Kidney (tissue), 14 donors: Measurements from ENCODE around the gene NOD2. TPM values are rescaled to one million over a fixed set of nuclear protein-coding genes. Genes with fewer than 3 reads are reported as not detected.

Experiments
- DNase-seq, 5 donors: peaks; one replicate each; pipeline ENCODE4 v3.0.0-alpha.2; 2013 to 2020
- FAIRE-seq: peaks from 2 replicates; lab custom pipeline; 2012; peaks lifted over from hg19 to GRCh38; lab: Jason Lieb, UNC
- H3K27ac ChIP-seq, 2 donors: one replicate each; pipeline ENCODE4 v1.7.0; 2013; ENCODE audit warnings: low read depth in 2 of 2, low read length in 2 of 2, inconsistent platforms in 1 of 2
- H3K27me3 ChIP-seq: one replicate; pipeline ENCODE4 v1.7.1; 2013; ENCODE audit warnings: low read length, inconsistent platforms; ENCODE audit not compliant: control insufficient read depth, insufficient read depth
- H3K36me3 ChIP-seq, 3 donors: one replicate each; pipeline versions ENCODE4 v1.7.0 to v1.7.1; 2013; ENCODE audit warnings: low read length in 3 of 3, control low read depth in 1 of 3, inconsistent platforms in 1 of 3; ENCODE audit not compliant: insufficient read depth in 3 of 3, control insufficient read depth in 2 of 3
- H3K4me1 ChIP-seq, 3 donors: one replicate each; pipeline versions ENCODE4 v1.7.0 to v1.7.1; 2013; ENCODE audit warnings: low read length in 3 of 3, inconsistent platforms in 1 of 3, low read depth in 1 of 3; ENCODE audit not compliant: control insufficient read depth in 2 of 3, insufficient read depth in 2 of 3
- H3K4me3 ChIP-seq, 3 donors: one replicate each; pipeline versions ENCODE4 v1.7.0 to v1.8.1; 2013; ENCODE audit warnings: low read length in 3 of 3, control low read depth in 1 of 3, inconsistent platforms in 1 of 3
- H3K9ac ChIP-seq, 3 donors: one replicate each; pipeline versions ENCODE4 v1.7.0 to v1.7.1; 2013; ENCODE audit warnings: low read length in 3 of 3, control low read depth in 1 of 3, inconsistent platforms in 1 of 3
- H3K9me3 ChIP-seq, 3 donors: one replicate each; pipeline versions ENCODE4 v1.7.0 to v1.7.1; 2013; ENCODE audit warnings: low read length in 3 of 3, control low read depth in 1 of 3, inconsistent platforms in 1 of 3; ENCODE audit not compliant: control insufficient read depth in 2 of 3, insufficient read depth in 1 of 3
- CTCF ChIP-seq: IDR thresholded peaks from 3 replicates; pipeline ENCODE4 v1.5.1; 2012; ENCODE audit warnings: mild to moderate bottlenecking, moderate library complexity, borderline replicate concordance; ENCODE audit not compliant: insufficient read depth; ENCODE audit errors: extremely low read depth
- intact Hi-C: fragments of 100-400 bp; cut with DNase I; formaldehyde crosslinking; loops from one replicate; pipeline ENCODE4 v1.11.1; 2022
- polyA plus RNA-seq: library from polyadenylated mRNA; stranded (reverse); fragments of 350-450 nt; fragmentation: Illumina TruSeq; extraction: RNeasy Lipid Tissue Mini Kit (QIAGEN cat#74804); gene quantifications from one replicate; pipeline ENCODE4 v1.2.3, GENCODE V29; 2014; ENCODE audit warnings: low read depth, low replicate concordance; ENCODE audit not compliant: insufficient read depth
- total RNA-seq: library from RNA; stranded (reverse); fragmentation: NEBNext Ultra II Directional; extraction: Animal tissue kit (Norgen Biotek cat#: 25700); gene quantifications from one replicate; pipeline ENCODE4 v1.2.1, GENCODE V29; 2021
- donor health status: control.
- donor health status: control.
- donor health status: control.
- donor health status: control.
- donor health status: control.
- donor health status: DM: yes; HTN: yes; CAD: no.
- donor health status: Normal renal cell carcinoma (clear cell type).

NOD2 gene
- total and polyA plus RNA-seq, 2 donors from 2014 or later: 0.22 to 3.6 TPM

- TF ChIP-seq CTCF: no peak
- intact Hi-C loops: no loop called here
- DNase-seq (no peak), FAIRE-seq (no peak)
- Histone ChIP-seq H3K9me3 (no peaks in the 10 kb centered on the region), H3K27me3 (no peaks in the 10 kb centered on the region), H3K9ac (no peak overlapping the region), H3K4me1 (no peaks in the 10 kb centered on the region), H3K36me3 (no peaks in the 10 kb centered on the region), H3K27ac (no peak overlapping the region), H3K4me3 (no peak overlapping the region)
These were observed 18.6 kb downstream of the NOD2 start for GRCh38 chr16:50711862-50712559.

GRCh38 chr16:50712560-50712898 lies 19.1 kb downstream of the NOD2 start:
- no peak for DNase-seq
- Histone ChIP-seq H3K27ac (no peak overlapping the region), H3K36me3 (no peaks in the 10 kb centered on the region), H3K4me3 (no peak overlapping the region), H3K4me1 (no peaks in the 10 kb centered on the region), H3K27me3 (no peaks in the 10 kb centered on the region), H3K9me3 (no peaks in the 10 kb centered on the region), H3K9ac (no peak overlapping the region)
- no peak for TF ChIP-seq CTCF
- no peak for FAIRE-seq
- intact Hi-C loops: no loop called here

- Histone ChIP-seq H3K27me3 (no peaks in the 10 kb centered on the region), H3K4me3 (no peak overlapping the region), H3K27ac (no peak overlapping the region), H3K9me3 (no peaks in the 10 kb centered on the region), H3K36me3 (no peaks in the 10 kb centered on the region), H3K9ac (no peak overlapping the region), H3K4me1 (no peaks in the 10 kb centered on the region)
- no peak for DNase-seq
- no peak for FAIRE-seq
- intact Hi-C loops: no loop called here
- no peak for TF ChIP-seq CTCF
These were observed 19.6 kb downstream of the NOD2 start for GRCh38 chr16:50712956-50713355.

- TF ChIP-seq CTCF: no peak
- H3K4me3 ChIP-seq: no peak overlapping the region
- H3K9me3 ChIP-seq: no peaks in the 10 kb centered on the region
- H3K36me3 ChIP-seq: no peaks in the 10 kb centered on the region
- no peaks in the 10 kb centered on the region for H3K4me1 ChIP-seq
- FAIRE-seq (no peak), DNase-seq (no peak)
- no peak overlapping the region for H3K27ac ChIP-seq
- intact Hi-C loops: no loop called here
- no peaks in the 10 kb centered on the region for H3K27me3 ChIP-seq
- no peak overlapping the region for H3K9ac ChIP-seq
These were observed 23.7 kb downstream of the NOD2 start for GRCh38 chr16:50717091-50717490.
